ES-I3 (cell line): ENCODE results near the gene ZFAND2B.

ENCODE experiments used
- H3K36me3 ChIP-seq: 2 replicates; pipeline ENCODE4 v1.6.1; 2013; ENCODE audit warnings: mild to moderate bottlenecking, low read length, control low read depth, moderate library complexity; ENCODE audit not compliant: insufficient read depth
- H3K4me1 ChIP-seq: 2 replicates; pipeline ENCODE4 v1.6.1; 2013; ENCODE audit warnings: mild to moderate bottlenecking, control low read depth, low read length; ENCODE audit not compliant: insufficient read depth
- H3K9ac ChIP-seq: 2 replicates; pipeline ENCODE4 v1.6.1; 2013; ENCODE audit warnings: low read depth, mild to moderate bottlenecking, low read length, moderate library complexity
- H3K9me3 ChIP-seq: 2 replicates; pipeline ENCODE4 v1.6.1; 2013; ENCODE audit warnings: mild to moderate bottlenecking, low read length, moderate library complexity; ENCODE audit not compliant: control insufficient read depth, insufficient read depth

The ZFAND2B gene

GRCh38 chr2:219215871-219216534 lies 9.4 kb downstream of the ZFAND2B start:
- H3K4me1 ChIP-seq: peaks cover 13% of the 10 kb centered on the region; the same call in 1 of the 2 replicates
- peaks cover 8% of the 10 kb centered on the region for H3K36me3 ChIP-seq
- H3K9ac ChIP-seq: no peak overlapping the region
- no peaks in the 10 kb centered on the region for H3K9me3 ChIP-seq

- Histone ChIP-seq H3K4me1 (peaks cover 13% of the 10 kb centered on the region; the same call in 1 of the 2 replicates), H3K36me3 (peaks cover 8% of the 10 kb centered on the region), H3K9me3 (no peaks in the 10 kb centered on the region)
Observed at GRCh38 chr2:219216535-219216915, 9.9 kb downstream of the ZFAND2B start.

GRCh38 chr2:219218217-219218731 lies 11.7 kb downstream of the ZFAND2B start:
- peaks cover 13% of the 10 kb centered on the region; the same call in 1 of the 2 replicates for H3K4me1 ChIP-seq
- no peaks in the 10 kb centered on the region for H3K9me3 ChIP-seq
- H3K36me3 ChIP-seq: peaks cover 8% of the 10 kb centered on the region
- H3K9ac ChIP-seq: peak overlapping the region; percentile 56

More at GRCh38 chr2:219216535-219216915, 9.9 kb downstream of the ZFAND2B start:
- H3K9ac ChIP-seq: no peak overlapping the region

GRCh38 chr2:219218732-219219701 lies 12.4 kb downstream of the ZFAND2B start, which contains the start of gene ABCB6:
Gene ABCB6, minus strand, starts transcription at chr2:219218958. Its CDS starts 285 bp downstream, at chr2:219218673.
- H3K36me3 ChIP-seq: peaks cover 11% of the 10 kb centered on the region
- peak within 1 kb of the TSS; percentile 56 for H3K9ac ChIP-seq
- no peaks in the 10 kb centered on the region for H3K9me3 ChIP-seq
- peaks cover 13% of the 10 kb centered on the region; the same call in 1 of the 2 replicates for H3K4me1 ChIP-seq

GRCh38 chr2:219219784-219220532 lies 13.4 kb downstream of the ZFAND2B start:
- Histone ChIP-seq H3K9ac (no peak overlapping the region), H3K36me3 (peaks cover 7% of the 10 kb centered on the region; the same call in 1 of the 2 replicates)

GRCh38 chr2:219220652-219221402 lies 14.2 kb downstream of the ZFAND2B start:
- H3K9ac ChIP-seq: no peak overlapping the region
- H3K4me1 ChIP-seq: peaks cover 13% of the 10 kb centered on the region; the same call in 1 of the 2 replicates
- H3K36me3 ChIP-seq: peaks cover 13% of the 10 kb centered on the region; the same call in 1 of the 2 replicates

More at GRCh38 chr2:219219784-219220532, 13.4 kb downstream of the ZFAND2B start:
- Histone ChIP-seq H3K9me3 (no peaks in the 10 kb centered on the region), H3K4me1 (peaks cover 13% of the 10 kb centered on the region; the same call in 1 of the 2 replicates)

GRCh38 chr2:219221957-219222518 lies 15.5 kb downstream of the ZFAND2B start:
- H3K9ac ChIP-seq: no peak overlapping the region
- H3K9me3 ChIP-seq: no peaks in the 10 kb centered on the region
- peaks cover 8% of the 10 kb centered on the region; the same call in 1 of the 2 replicates for H3K4me1 ChIP-seq
- peaks cover 13% of the 10 kb centered on the region; the same call in 1 of the 2 replicates for H3K36me3 ChIP-seq

More at GRCh38 chr2:219220652-219221402, 14.2 kb downstream of the ZFAND2B start:
- H3K9me3 ChIP-seq: no peaks in the 10 kb centered on the region

- Histone ChIP-seq H3K9me3 (no peaks in the 10 kb centered on the region), H3K9ac (no peak overlapping the region), H3K36me3 (peaks cover 13% of the 10 kb centered on the region; the same call in 1 of the 2 replicates), H3K4me1 (peaks cover 11% of the 10 kb centered on the region; the same call in 1 of the 2 replicates)
Observed at GRCh38 chr2:219223831-219224610, 17.4 kb downstream of the ZFAND2B start.

- Histone ChIP-seq H3K9me3 (no peaks in the 10 kb centered on the region), H3K9ac (no peak overlapping the region), H3K4me1 (peaks cover 6% of the 10 kb centered on the region; the same call in 1 of the 2 replicates), H3K36me3 (peaks cover 13% of the 10 kb centered on the region; the same call in 1 of the 2 replicates)
Observed at GRCh38 chr2:219225350-219225749, 18.8 kb downstream of the ZFAND2B start.

GRCh38 chr2:219228041-219228910 lies 21.7 kb downstream of the ZFAND2B start:
- H3K36me3 ChIP-seq: peaks cover 26% of the 10 kb centered on the region
- H3K4me1 ChIP-seq: peaks cover 6% of the 10 kb centered on the region; the same call in 1 of the 2 replicates
- H3K9me3 ChIP-seq: no peaks in the 10 kb centered on the region
- H3K9ac ChIP-seq: peak overlapping the region; percentile 96

GRCh38 chr2:219228911-219229304 lies 22.3 kb downstream of the ZFAND2B start:
- peaks cover 6% of the 10 kb centered on the region; the same call in 1 of the 2 replicates for H3K4me1 ChIP-seq
- peaks cover 23% of the 10 kb centered on the region for H3K36me3 ChIP-seq
- H3K9ac ChIP-seq: peak overlapping the region; percentile 96
- H3K9me3 ChIP-seq: no peaks in the 10 kb centered on the region
